HG02943 (cell line): Measurements from ENCODE around the gene LIMS4.
A peak's percentile ranks its signal among the peaks of the same experiment; 100 is the strongest.
"Not testable (repeated sequence)": the region's sequence is repeated elsewhere in the genome, so short reads cannot be mapped to it uniquely, and the experiment has no call there.

Source experiments
- ATAC-seq: cut with Tn5 transposase; IDR thresholded peaks from one replicate; pipeline ENCODE4 v1.9.1; 2021; ENCODE audit warnings: mild to moderate bottlenecking, low read depth, moderate library complexity; ENCODE audit not compliant: unreplicated experiment

LIMS4 gene, protein sequence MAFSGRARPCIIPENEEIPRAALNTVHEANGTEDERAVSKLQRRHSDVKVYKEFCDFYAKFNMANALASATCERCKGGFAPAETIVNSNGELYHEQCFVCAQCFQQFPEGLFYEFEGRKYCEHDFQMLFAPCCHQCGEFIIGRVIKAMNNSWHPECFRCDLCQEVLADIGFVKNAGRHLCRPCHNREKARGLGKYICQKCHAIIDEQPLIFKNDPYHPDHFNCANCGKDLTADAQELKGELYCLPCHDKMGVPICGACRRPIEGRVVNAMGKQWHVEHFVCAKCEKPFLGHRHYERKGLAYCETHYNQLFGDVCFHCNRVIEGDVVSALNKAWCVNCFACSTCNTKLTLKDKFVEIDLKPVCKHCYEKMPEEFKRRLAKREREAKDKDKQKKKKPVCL

GRCh38 chr2:110472171-110473058 lies at the start of gene LIMS4:
TSS of gene LIMS4 (minus strand) at chr2:110472816. CDS start at chr2:110472778, 38 bp downstream.
- ATAC-seq = not testable (repeated sequence)

GRCh38 chr2:110499755-110500377 lies 27.2 kb upstream of the LIMS4 start:
- not testable (repeated sequence) for ATAC-seq

DNA sequence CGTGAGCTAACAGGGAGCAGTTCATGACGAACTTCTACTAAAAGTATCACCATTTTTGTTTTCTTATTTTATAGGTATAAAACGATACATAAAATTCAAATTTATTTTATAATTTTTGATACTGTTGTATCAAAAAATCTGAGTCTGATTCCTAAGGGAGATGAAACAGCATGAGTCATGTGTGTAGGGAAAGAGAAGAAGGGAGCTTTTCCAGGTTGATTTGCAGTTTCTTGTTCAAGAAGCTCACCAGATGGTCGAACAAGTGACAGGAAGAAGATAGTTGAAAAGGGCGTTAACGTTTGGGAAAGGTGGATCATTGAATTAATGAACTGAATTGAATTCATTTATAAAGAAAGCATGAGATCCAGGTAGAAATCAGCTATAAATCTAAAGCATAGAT lies 23.4 kb upstream of the LIMS4 start:
- not testable (repeated sequence) for ATAC-seq

DNA sequence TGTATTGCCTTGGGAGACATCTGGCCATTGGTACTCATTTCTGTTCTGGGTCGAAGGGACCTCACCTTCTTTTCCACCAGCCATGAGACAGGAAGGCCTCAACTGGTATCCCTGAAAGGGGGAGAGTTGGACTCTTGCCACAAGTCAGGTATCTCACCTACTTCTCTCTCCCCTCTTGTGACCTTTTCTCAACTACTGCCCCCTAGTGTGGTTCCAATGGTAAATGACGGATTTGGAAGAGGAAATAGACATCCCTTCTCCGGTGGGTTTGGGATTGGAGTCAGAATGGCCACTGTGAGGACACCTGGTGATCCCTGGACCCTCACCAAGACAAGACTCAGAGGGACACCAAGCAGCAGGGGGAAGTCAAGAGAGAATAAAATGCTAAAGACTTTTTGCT lies 21.9 kb upstream of the LIMS4 start:
- not testable (repeated sequence) for ATAC-seq

DNA sequence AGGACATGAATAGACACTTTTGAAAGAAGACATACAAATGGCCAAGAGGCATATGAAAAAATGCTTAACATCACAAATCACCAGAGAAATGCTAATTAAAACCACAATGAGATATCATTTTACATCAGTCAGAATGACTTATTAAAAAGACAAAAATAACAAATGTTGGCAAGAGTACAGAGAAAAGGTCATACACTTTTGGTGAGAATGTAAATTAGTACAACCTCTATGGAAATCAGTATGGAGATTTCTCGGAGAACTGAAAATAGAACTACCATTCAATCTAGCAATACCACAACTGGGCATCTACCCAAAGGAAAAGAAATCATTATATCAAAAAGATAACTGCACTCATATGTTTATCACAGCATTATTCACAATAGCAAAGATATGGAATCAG lies 16.4 kb upstream of the LIMS4 start:
- ATAC-seq = not testable (repeated sequence)

DNA sequence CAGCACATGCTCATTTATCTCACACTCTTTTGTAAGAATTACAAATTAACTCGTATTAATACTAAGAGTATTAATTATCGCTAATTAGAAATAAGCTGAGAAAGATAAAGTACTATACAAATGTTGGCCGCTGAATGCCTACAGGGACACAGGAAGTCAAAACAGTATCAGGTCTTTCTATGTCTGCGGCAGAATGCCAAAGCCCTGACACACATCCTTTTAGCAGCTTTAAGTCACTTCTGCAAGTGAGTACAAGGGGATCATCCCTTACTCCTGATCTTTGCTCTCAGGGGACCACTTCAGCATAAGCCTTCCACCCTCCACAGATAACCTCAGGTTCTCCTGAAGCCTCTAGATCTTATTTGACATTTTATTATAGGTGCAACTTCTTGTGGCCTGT lies 10.1 kb upstream of the LIMS4 start:
- ATAC-seq = not testable (repeated sequence)

DNA sequence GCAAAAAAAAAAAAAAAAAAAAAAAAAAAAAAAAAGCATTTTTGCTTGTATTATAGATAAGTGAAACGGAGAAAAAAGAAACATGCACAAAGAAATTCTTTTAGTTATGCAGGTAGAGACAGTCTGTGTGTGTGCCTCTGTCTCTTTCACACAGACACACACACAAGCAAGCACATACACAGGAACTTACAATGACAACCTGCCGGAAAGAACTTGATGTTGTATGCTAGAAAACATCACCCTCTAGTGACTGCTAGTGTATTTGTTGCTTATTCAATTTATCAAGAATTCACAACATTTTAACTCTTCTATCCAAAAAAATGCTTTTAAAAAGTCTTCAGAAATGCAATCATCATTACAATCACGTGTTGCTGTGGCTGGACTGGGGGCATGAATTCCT lies 8.6 kb upstream of the LIMS4 start:
- ATAC-seq = not testable (repeated sequence)

DNA sequence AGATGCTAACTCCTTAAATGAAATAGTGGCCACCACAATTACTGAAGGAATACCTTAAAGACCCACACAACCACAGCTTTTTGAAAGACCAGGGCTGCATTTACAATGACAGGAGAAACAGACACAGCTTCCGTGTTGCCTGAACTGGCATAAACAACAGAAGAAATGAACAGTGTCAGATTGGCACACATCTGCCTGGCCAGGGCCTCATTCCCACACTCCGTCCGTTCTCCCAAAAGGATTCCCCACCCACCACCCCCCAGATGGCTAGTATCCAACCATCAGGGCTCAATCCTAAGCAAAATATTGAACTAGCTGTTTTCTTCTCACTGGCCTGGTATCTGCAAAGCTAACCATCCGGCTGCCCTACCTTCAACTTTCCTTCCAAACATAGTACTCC lies 7.5 kb upstream of the LIMS4 start:
- not testable (repeated sequence) for ATAC-seq

- not testable (repeated sequence) for ATAC-seq
Observed at GRCh38 chr2:110477370-110477769, 4.8 kb upstream of the LIMS4 start.

GRCh38 chr2:110476952-110477351 lies 4.3 kb upstream of the LIMS4 start:
- ATAC-seq = not testable (repeated sequence)

GRCh38 chr2:110475627-110476359 lies 3.2 kb upstream of the LIMS4 start:
- not testable (repeated sequence) for ATAC-seq

GRCh38 chr2:110474898-110475297 lies 2.3 kb upstream of the LIMS4 start:
- ATAC-seq = peak; percentile 87

GRCh38 chr2:110473059-110473358 lies 393 bp upstream of the LIMS4 start:
- not testable (repeated sequence) for ATAC-seq

GRCh38 chr2:110468921-110469320 lies 3.7 kb downstream of the LIMS4 start:
- ATAC-seq = not testable (repeated sequence)

DNA sequence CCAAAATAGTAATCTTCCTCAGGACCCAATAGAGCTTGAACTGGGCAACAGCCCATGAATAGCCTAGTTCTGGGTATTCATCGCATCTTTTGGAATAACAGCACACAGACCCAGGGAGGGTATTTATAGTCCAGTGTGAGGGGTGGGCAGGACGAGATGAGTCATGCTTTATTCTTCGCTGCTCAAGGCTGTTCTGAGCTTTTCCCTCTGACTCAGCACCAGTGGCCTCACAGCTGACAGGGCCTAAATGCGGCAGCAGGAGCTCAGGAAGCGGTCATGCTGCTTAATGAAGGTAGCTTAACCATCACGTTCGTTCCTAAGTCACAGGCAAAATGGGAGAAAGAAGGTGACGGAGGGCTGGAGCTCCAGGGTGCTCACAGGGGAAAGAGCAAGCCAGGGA lies 7.3 kb downstream of the LIMS4 start:
- ATAC-seq = not testable (repeated sequence)

GRCh38 chr2:110462458-110462857 lies 10.2 kb downstream of the LIMS4 start:
- ATAC-seq = not testable (repeated sequence)

GRCh38 chr2:110460318-110460717 lies 12.3 kb downstream of the LIMS4 start:
- ATAC-seq = not testable (repeated sequence)

DNA sequence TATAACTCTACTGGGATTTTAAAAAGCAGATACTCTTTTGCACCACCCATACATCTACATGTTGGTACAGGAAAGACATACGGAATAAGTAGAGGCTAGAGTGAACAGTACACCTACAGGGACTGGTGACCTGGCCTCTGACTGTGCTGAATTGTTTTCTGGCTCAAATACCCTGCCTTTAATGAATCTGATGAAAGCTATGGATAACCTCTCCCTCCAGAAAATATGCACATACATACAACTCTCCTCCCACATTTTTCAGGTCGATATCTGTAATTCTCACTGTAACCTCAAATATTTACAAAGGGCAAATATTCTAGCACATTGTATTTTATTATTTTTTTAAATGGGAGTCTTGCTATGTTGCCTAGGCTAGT lies 15.4 kb downstream of the LIMS4 start:
- ATAC-seq = not testable (repeated sequence)

DNA sequence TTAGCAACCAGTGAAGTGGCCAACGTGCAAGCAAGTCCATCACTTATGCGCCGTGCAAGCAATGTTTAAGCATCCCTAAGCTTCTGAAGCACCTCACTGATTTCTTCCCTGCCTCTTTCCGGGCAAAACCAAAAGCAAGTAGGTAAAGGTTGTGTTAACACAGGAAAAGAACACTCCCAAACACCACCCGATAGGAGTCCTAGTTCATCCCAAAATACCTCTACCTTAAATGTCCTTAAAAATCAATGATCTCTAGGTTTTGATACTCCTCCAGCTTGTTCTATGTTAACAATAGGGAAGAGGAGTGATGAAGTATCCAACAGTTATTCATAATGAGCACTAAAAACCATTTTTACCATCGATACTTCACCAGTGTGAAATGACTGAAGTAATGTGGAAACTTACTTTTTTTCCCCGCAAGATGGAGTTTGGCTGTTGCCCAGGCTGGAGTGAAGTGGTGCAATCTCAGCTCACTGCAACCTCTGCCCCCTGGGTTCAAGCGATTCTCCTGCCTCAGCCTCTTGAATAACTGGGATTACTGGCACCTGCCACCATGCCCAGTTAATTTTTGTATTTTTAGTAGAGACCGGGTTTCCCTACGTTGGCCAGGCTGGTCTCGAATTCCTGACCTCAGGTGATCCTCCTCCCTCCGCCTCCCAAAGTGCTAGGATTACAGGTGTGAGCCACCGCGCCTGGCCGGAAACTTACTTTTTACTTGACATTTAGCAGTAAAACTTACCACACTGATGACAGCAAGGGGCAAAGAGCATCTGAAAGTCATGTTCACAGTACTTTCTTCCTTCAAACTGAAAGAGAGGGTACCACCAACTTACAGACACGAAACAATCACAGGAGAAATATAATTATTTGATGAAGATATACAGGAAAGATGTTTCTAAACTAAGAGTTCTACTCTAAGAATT lies 16.1 kb downstream of the LIMS4 start:
- not testable (repeated sequence) for ATAC-seq
